ENCODE measurements around the gene LAMTOR4.

- no peak for TF ChIP-seq POLR2A (IDR thresholded peaks at IDR 0.05)
- TF ChIP-seq, protein P1, sequence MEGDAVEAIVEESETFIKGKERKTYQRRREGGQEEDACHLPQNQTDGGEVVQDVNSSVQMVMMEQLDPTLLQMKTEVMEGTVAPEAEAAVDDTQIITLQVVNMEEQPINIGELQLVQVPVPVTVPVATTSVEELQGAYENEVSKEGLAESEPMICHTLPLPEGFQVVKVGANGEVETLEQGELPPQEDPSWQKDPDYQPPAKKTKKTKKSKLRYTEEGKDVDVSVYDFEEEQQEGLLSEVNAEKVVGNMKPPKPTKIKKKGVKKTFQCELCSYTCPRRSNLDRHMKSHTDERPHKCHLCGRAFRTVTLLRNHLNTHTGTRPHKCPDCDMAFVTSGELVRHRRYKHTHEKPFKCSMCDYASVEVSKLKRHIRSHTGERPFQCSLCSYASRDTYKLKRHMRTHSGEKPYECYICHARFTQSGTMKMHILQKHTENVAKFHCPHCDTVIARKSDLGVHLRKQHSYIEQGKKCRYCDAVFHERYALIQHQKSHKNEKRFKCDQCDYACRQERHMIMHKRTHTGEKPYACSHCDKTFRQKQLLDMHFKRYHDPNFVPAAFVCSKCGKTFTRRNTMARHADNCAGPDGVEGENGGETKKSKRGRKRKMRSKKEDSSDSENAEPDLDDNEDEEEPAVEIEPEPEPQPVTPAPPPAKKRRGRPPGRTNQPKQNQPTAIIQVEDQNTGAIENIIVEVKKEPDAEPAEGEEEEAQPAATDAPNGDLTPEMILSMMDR (IDR thresholded peaks at IDR 0.05): no peak
Measured at GRCh38 chr7:100155553-100156317, 7.0 kb downstream of the LAMTOR4 start.
